ENCODE data around the gene TRAF3.
A peak's percentile ranks its signal among the peaks of the same experiment; 100 is the strongest.
"Not testable (repeated sequence)": the region's sequence is repeated elsewhere in the genome, so short reads cannot be mapped to it uniquely, and the experiment has no call there.

Gene TRAF3

GRCh38 chr14:102873546-102874061, 96.4 kb downstream of the TRAF3 start:
- DNase-seq (ENCODE audit: low read depth), result no peak

GRCh38 chr14:102875652-102876051, 98.4 kb downstream of the TRAF3 start:
- H3K4me3 ChIP-seq (ENCODE audit: low read depth, low read length), result no peak overlapping the region
- no peak for DNase-seq (ENCODE audit: low read depth)

More at GRCh38 chr14:102873546-102874061, 96.4 kb downstream of the TRAF3 start:
- H3K4me3 ChIP-seq (ENCODE audit: low read depth, low read length), result no peak overlapping the region

- not testable (repeated sequence) for H3K4me3 ChIP-seq (ENCODE audit: low read depth, low read length); DNase-seq (ENCODE audit: low read depth)
These were observed 100.3 kb downstream of the TRAF3 start for GRCh38 chr14:102877511-102877910.

GRCh38 chr14:102878174-102878969, 101.1 kb downstream of the TRAF3 start:
- H3K4me3 ChIP-seq (ENCODE audit: low read depth, low read length), result no peak overlapping the region
- DNase-seq (ENCODE audit: low read depth), result peak; percentile 4

- DNase-seq (ENCODE audit: low read depth), result no peak
These were observed 101.8 kb downstream of the TRAF3 start for GRCh38 chr14:102878970-102879460.

GRCh38 chr14:102882226-102882906, 105.1 kb downstream of the TRAF3 start:
- no peak for DNase-seq (ENCODE audit: low read depth)
- H3K4me3 ChIP-seq (ENCODE audit: low read depth, low read length), result no peak overlapping the region

More at GRCh38 chr14:102878970-102879460, 101.8 kb downstream of the TRAF3 start:
- H3K4me3 ChIP-seq (ENCODE audit: low read depth, low read length), result no peak overlapping the region

- DNase-seq (ENCODE audit: low read depth), result no peak
- H3K4me3 ChIP-seq (ENCODE audit: low read depth, low read length), result no peak overlapping the region
These were observed 105.9 kb downstream of the TRAF3 start for GRCh38 chr14:102883089-102883541.

GRCh38 chr14:102883554-102883953, 106.3 kb downstream of the TRAF3 start:
- no peak overlapping the region for H3K4me3 ChIP-seq (ENCODE audit: low read depth, low read length)

GRCh38 chr14:102885737-102886447, 108.6 kb downstream of the TRAF3 start:
- no peak overlapping the region for H3K4me3 ChIP-seq (ENCODE audit: low read depth, low read length)
- DNase-seq (ENCODE audit: low read depth), result no peak

More at GRCh38 chr14:102883554-102883953, 106.3 kb downstream of the TRAF3 start:
- DNase-seq (ENCODE audit: low read depth), result no peak

- no peak overlapping the region for H3K4me3 ChIP-seq (ENCODE audit: low read depth, low read length)
- DNase-seq (ENCODE audit: low read depth), result no peak
These were observed 111.5 kb downstream of the TRAF3 start for GRCh38 chr14:102888748-102889147.

- H3K4me3 ChIP-seq (ENCODE audit: low read depth, low read length), result no peak overlapping the region
- no peak for DNase-seq (ENCODE audit: low read depth)
These were observed 112.4 kb downstream of the TRAF3 start for GRCh38 chr14:102889615-102890014.

GRCh38 chr14:102891111-102891510, 113.9 kb downstream of the TRAF3 start:
- DNase-seq (ENCODE audit: low read depth), result no peak
- H3K4me3 ChIP-seq (ENCODE audit: low read depth, low read length), result no peak overlapping the region

GRCh38 chr14:102891556-102891955, 114.3 kb downstream of the TRAF3 start:
- H3K4me3 ChIP-seq (ENCODE audit: low read depth, low read length), result no peak overlapping the region
- DNase-seq (ENCODE audit: low read depth), result peak; percentile 30

GRCh38 chr14:102892651-102893050, 115.4 kb downstream of the TRAF3 start:
- DNase-seq (ENCODE audit: low read depth), result no peak
- no peak overlapping the region for H3K4me3 ChIP-seq (ENCODE audit: low read depth, low read length)

- DNase-seq (ENCODE audit: low read depth), result peak; percentile 95
- H3K4me3 ChIP-seq (ENCODE audit: low read depth, low read length), result no peak overlapping the region
These were observed 116.2 kb downstream of the TRAF3 start for GRCh38 chr14:102893452-102893851.

- not testable (repeated sequence) for DNase-seq (ENCODE audit: low read depth); H3K4me3 ChIP-seq (ENCODE audit: low read depth, low read length)
These were observed 119.5 kb downstream of the TRAF3 start for GRCh38 chr14:102896735-102897134.

GRCh38 chr14:102897299-102898027, 120.2 kb downstream of the TRAF3 start:
- DNase-seq (ENCODE audit: low read depth), result no peak
- H3K4me3 ChIP-seq (ENCODE audit: low read depth, low read length), result no peak overlapping the region

GRCh38 chr14:102898298-102898697, 121.0 kb downstream of the TRAF3 start:
- DNase-seq (ENCODE audit: low read depth), result no peak
- H3K4me3 ChIP-seq (ENCODE audit: low read depth, low read length), result no peak overlapping the region
